ENCODE results near the gene DLG2.
"Not testable (repeated sequence)": the region's sequence is repeated elsewhere in the genome, so short reads cannot be mapped to it uniquely, and the experiment has no call there.

Gene DLG2

GRCh38 chr11:85627332-85627997 lies at the start of gene DLG2:
TSS of gene DLG2 (minus strand) at chr11:85627344.
- DNase-seq (ENCODE audit: low read depth) = no peak

GRCh38 chr11:85673393-85673792 lies 46.2 kb upstream of the DLG2 start:
- no peak for DNase-seq (ENCODE audit: low read depth)

- no peak for DNase-seq (ENCODE audit: low read depth)
Measured at GRCh38 chr11:85672105-85672902, 45.2 kb upstream of the DLG2 start.

GRCh38 chr11:85670949-85671663 lies 44.0 kb upstream of the DLG2 start:
- DNase-seq (ENCODE audit: low read depth) = not testable (repeated sequence)

- no peak for DNase-seq (ENCODE audit: low read depth)
Measured at GRCh38 chr11:85668157-85668556, 41.0 kb upstream of the DLG2 start.

GRCh38 chr11:85666687-85667086 lies 39.5 kb upstream of the DLG2 start:
- DNase-seq (ENCODE audit: low read depth) = no peak

GRCh38 chr11:85665733-85666132 lies 38.6 kb upstream of the DLG2 start:
- no peak for DNase-seq (ENCODE audit: low read depth)

- DNase-seq (ENCODE audit: low read depth) = peak; percentile 95
Measured at GRCh38 chr11:85664615-85665481, 37.7 kb upstream of the DLG2 start, which contains the start of gene CREBZF. TSS of gene CREBZF (minus strand) at chr11:85665129. CDS start at chr11:85664875, 254 bp downstream.

GRCh38 chr11:85663753-85664614 lies 36.8 kb upstream of the DLG2 start:
- peak; percentile 79 for DNase-seq (ENCODE audit: low read depth)

- no peak for DNase-seq (ENCODE audit: low read depth)
Measured at GRCh38 chr11:85663080-85663752, 36.1 kb upstream of the DLG2 start.

- no peak for DNase-seq (ENCODE audit: low read depth)
Measured at GRCh38 chr11:85661972-85662664, 35.0 kb upstream of the DLG2 start.

- no peak for DNase-seq (ENCODE audit: low read depth)
Measured at GRCh38 chr11:85658180-85658579, 31.0 kb upstream of the DLG2 start.

- no peak for DNase-seq (ENCODE audit: low read depth)
Measured at GRCh38 chr11:85656777-85657176, 29.6 kb upstream of the DLG2 start.

- not testable (repeated sequence) for DNase-seq (ENCODE audit: low read depth)
Measured at GRCh38 chr11:85654343-85654742, 27.2 kb upstream of the DLG2 start.

GRCh38 chr11:85652786-85653447 lies 25.8 kb upstream of the DLG2 start:
- no peak for DNase-seq (ENCODE audit: low read depth)

GRCh38 chr11:85651118-85651517 lies 24.0 kb upstream of the DLG2 start:
- DNase-seq (ENCODE audit: low read depth) = no peak

- DNase-seq (ENCODE audit: low read depth) = peak; percentile 87
Measured at GRCh38 chr11:85647604-85648299, 20.6 kb upstream of the DLG2 start, which contains the start of gene TMEM126A. TSS of gene TMEM126A (plus strand) at chr11:85647967. CDS start at chr11:85650256, 2,289 bp downstream.

- no peak for DNase-seq (ENCODE audit: low read depth)
Measured at GRCh38 chr11:85647078-85647477, 19.9 kb upstream of the DLG2 start.

Data from activated T-cell treated with anti-CD3 and anti-CD28 coated beads for 24 hours (primary cell).